Smooth muscle cell of the coronary artery (primary cell): Measurements from ENCODE around the gene GLB1L. TPM values are rescaled to one million over a fixed set of nuclear protein-coding genes. Genes with fewer than 3 reads are reported as not detected.

Experiments
- total RNA-seq: library from RNA; depleted of rRNA; stranded (reverse); fragments of >200 nt; gene quantifications from 2 replicates; pipeline ENCODE4 v1.2.3, GENCODE V29; 2014; ENCODE audit warnings: low replicate concordance

The GLB1L gene
- 8.4 and 13.8 TPM in 2 replicates for total RNA-seq

DNA sequence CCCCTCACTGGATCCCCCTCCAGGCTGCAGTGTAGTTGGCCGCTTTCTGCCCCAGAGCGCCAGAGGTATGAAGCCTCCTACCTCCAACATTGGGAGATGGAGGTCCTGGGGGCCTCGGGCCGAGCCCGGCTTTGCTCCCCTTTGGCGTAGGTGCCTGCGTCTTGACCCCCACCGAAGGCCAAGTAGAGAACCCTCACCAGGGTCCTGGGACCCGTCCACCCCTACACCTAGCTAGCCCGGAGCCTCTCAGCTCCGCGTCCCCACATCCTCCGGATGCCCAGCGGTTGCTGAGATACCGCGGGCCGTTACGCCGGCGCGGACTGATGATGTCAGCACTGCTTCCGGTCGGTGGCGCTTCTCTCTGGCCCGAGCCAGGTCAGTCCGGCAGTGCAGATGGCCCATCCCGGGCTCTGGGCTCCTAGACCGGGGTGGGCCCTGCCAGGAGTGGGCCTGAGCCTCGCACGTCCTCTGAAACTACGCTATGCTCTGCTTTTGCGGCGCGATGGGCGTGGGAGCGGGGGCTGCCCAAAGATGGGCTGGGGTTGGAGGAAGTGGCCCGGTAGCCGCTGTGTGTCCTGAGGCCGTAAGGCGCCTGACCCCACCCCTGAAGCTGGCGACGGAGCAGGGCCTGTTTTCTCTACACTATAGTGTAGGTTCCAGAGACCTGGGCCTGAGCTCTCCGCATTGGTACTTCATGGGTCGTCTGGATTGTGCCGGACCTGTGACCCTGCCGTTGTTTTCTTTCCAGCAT lies at the start of gene GLB1L, which contains the start of gene STK16:
GLB1L (minus strand) TSS at position 297 of the 751 bp plus-strand sequence. CDS start 1,871 bp downstream, outside the sequence.
STK16 (plus strand) TSS at position 332 of the 751 bp plus-strand sequence. CDS start 521 bp downstream, outside the sequence.

DNA sequence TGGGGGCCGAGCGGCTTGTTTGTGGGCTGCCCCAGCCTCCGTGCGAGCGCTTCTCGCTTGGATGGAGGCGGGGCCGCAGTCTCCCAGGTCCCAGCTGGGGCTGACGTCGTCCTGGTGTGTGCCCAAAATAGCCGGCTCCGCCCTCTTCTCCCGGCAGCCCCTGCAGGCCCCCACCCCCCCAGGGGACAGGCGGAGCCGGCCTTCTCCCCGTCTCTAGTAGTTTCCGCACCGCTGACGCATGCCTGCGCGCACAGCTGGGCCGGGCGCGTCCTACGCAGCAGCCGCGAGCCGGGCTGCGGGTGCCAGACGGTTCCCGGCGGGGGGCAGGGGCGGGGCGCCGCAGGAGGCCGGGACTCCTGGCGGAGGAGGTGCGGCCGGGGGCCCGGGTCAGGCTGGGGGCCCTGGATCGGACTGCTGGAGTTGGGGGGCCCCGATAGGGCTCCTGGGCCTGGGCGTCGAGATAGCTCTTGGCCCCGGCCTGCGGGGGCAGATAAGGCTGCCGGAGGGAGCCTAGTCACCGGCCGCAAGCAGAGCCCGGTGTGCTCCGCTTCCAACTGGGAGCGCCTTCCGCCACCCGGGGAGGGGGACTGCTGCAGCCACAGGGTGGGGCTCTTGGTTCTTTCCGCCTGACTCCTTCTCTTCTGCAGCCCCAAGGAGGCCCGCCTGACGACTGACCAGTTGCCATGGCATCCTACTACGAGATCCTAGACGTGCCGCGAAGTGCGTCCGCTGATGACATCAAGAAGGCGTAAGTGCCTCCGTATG lies 34.1 kb upstream of the GLB1L start, which contains the start of gene DNAJB2:
DNAJB2 (plus strand) TSS at position 216 of the 765 bp plus-strand sequence; CDS start at position 684, 468 bp downstream.

DNA sequence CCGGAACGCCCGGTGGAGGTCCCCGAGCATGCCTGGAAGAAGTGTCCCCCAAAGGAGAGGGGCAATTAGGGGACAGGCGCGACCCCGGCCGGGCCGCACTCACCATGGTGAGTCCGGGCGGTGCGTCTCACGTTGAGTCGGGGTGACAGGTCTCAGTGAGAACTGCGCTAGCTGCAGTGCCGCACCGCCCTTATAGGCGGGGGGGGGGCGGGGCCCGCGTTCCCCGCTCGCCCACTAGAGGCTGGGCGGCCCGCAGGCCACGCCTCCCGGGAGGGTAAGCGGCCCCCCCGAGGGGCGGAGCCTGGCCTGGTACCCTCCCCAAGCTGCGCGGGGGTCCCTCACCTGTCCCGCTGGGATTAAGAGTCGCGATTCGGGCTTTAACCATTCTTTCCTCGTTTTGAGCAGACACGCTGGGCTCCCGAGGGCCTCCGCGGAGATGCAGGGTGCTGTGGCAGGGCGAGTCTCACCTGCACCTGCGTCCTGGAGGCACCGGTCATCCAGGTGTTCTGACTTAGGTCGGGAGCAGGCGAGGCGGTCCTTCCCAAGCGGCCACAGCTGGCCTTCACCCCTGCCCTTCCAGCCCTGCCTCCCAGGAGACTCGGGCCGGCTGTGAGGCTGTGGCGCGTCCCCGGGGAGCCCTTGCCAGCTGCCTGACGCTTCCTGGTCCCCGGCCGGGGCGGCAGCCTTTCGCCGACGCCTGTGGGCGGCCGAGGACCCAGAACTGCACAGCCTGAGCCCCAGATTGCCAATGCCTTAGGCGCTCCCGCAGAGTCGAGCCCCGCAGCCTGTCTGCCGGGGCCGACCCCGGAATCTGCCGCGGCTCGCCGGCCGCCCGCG lies 8.7 kb upstream of the GLB1L start, which contains the start of gene TUBA4A:
TUBA4A (minus strand) TSS at position 166 of the 837 bp plus-strand sequence; CDS start at position 106, 60 bp downstream.

DNA sequence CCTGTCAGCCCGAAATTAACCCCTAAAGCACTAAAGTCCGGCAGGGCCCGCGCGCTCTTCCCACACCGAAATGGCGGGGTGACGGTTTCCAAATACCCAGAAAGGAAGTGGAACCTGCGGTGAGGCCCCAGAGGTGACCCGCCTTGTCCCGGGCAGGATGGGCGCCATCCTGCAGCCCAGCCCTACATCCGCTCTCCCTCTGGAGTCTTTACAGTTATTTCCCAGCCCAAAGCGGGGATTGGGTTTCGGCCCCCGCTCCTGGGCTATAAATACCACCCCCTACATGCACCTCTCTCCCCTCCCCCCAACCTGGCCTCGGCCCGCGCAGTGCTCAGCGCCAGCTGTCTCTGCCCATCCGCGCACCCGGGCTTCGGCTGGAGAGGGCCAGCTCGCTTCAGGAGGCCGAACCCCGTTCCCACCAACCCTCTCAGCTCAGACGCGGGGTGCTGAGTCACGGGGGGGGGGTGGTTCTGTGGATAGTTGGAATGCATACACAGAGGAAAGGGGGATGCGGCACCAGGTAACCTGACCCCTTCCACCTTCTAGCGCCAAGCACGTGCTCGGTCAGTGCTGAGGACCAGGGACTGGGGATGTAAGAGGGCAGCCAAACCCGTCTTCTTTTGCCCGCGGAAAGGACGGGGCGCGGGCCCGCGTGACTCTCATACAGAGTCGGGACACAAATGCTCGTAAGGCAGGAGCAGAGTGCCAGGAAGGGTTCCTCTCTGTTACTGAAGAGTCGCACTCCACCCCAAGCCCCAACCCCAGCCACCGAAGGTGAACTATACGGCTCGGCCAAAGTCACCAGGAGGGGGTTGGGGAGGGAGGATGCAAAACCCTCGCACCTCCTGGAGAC lies 7.9 kb upstream of the GLB1L start, which contains the start of gene TUBA4B:
TUBA4B (plus strand) TSS at position 344 of the 853 bp plus-strand sequence; CDS start at position 509, 165 bp downstream.

DNA sequence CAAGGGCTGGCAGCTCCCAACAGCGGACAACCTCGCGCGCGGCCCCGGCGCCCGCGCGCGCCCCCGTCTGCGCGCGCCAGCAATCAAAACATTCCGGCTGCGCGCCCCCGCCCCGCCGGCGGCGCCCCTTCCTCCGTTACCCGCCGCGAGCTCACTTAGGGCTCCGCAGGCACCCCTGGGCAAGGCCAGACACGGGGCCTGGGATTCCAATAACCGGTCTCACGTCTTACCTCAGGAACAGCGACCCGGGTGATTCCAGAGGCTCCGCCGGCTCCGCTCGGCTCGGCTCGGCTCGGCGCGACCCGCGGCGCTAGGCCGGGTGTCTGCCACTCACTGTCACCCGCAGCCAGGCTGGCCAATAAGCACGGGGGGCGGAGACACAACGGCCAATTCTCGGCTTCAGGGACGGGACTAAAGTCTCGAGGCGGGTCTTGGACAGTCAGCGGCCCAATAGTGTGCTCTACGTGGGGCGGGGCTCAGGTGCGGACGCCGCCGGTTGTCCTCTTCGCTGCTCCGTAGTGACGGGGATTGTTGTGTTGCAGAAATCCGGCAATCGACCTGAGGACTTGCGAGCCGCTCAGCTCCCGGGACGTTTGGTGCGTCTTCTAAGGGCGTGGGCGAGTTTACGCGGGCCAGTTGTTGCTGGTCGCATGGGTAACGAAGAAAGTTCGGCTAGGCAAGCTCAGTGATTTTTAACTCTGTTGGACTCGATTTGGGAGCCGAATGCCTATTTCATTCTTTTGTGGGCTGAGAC lies 15.8 kb downstream of the GLB1L start, which contains the start of the genes ANKZF1 and ATG9A:
ANKZF1 (plus strand) TSS at position 502 of the 754 bp plus-strand sequence. CDS start 452 bp downstream, outside the sequence.
ATG9A (minus strand) TSS at position 332 of the 754 bp plus-strand sequence. CDS start 1,612 bp downstream, outside the sequence.

DNA sequence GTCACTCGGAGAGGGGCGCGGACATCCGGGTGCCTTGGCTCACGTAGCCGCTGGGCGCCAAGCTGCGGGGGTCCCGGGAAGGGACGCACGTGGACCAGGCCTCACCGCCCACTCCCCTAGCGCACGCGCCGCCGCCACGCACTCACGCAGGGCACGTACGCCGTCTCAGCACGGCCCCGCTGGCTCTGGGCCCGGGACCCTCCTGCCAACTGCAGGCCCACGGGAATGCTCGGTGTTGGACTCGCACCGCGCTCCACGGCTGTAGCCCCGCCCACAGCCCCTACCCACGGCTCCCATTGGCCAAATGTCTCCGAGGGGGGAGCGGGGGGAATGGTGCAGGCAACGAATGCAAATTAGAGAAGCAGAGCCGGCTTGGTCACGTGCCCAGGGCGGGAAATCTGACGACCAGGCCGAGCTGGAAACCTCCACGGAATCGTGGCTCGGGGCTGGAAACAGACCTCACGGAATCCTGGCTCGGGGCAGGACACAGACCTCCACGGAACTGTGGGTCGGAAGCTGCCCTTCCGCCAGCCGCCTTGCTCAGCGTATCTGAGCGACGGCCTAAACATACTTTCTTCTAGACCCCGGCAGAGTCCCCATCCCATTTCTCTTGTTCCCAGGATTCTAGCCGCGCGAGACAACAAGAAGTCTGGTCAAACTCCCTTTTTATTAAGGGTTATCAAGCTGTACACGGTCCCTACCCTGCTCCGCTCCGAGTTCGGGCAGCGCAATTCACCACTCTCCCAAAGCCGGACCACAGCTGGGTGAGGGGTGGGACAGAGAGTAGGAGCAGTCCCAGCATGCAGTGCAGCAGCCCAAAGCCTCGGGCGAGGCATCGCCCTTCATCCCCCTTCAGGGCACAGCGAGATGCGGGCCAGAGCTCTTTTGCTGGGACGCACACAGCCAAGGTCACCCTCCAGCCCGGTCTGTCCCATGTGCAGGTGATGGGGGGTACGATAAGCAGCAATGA lies 26.2 kb downstream of the GLB1L start, which contains the start of gene ABCB6:
ABCB6 (minus strand) TSS at position 227 of the 970 bp plus-strand sequence. CDS start 285 bp downstream, outside the sequence.

DNA sequence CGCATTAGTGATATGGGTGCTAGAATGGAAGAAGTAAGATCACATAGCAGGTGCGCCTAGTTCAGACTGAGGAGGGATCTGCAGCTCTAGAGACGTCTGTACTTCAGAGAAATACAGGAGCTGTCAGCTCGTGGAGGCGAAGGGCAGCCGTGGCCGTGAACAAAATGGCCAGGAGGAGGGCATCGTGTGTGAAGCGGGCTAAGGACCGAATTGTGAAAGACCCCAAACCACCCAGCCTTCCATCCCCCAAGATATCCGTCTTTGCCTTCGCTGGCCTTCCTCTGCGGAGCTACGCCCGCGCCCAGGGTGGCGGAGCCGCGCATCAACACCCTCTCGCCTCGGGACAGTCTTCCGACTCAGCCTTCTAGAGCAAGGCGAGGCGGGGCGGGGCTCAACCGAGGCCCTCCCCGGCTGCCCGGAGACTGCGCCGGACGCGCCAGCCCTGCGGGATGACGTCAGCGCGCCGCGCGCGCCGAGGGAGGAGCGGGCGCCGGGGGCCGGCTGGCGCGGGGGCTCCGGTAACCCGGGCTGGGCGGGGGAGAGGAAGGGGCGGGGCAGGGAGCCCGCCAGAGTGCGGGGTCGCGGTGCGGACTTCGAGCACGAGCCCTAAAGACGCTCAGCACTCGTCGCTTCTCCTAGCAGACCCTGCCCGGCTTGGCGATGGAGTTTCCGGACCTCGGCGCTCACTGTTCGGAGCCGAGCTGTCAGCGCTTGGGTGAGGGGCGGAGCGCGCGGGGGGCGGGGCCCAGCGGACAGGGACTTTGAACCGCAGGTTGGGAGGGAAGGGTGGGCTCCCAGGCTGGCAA lies 38.7 kb downstream of the GLB1L start, which contains the start of gene ZFAND2B:
ZFAND2B (plus strand) TSS at position 455 of the 806 bp plus-strand sequence; CDS start at position 661, 206 bp downstream.

Other genes starting within 250 kb of the GLB1L start
- not detected in 2 replicates for gene CFAP65, start 203.9 kb downstream of the GLB1L start, total RNA-seq
- under 0.01 TPM in 1 of 2 replicates, not detected in the other for gene IHH, start 184.5 kb downstream of the GLB1L start, total RNA-seq
- 10.3 and 20.4 TPM in 2 replicates for gene NHEJ1, start 84.6 kb downstream of the GLB1L start, total RNA-seq
- gene SLC23A3, start 75.4 kb downstream of the GLB1L start, total RNA-seq: 0.60 and 2.5 TPM in 2 replicates
- 19.5 and 32.3 TPM in 2 replicates for gene CNPPD1, start 68.5 kb downstream of the GLB1L start, total RNA-seq
- 41.6 and 71.7 TPM in 2 replicates for gene RETREG2, start 67.2 kb downstream of the GLB1L start, total RNA-seq
- 23.9 and 30.9 TPM in 2 replicates for gene ZFAND2B, start 38.7 kb downstream of the GLB1L start, total RNA-seq
- gene ABCB6, start 26.5 kb downstream of the GLB1L start, total RNA-seq: 25.9 and 98.6 TPM in 2 replicates
- gene ATG9A, start 15.8 kb downstream of the GLB1L start, total RNA-seq: 35.6 and 39.5 TPM in 2 replicates
- gene ANKZF1, start 15.6 kb downstream of the GLB1L start, total RNA-seq: 15.4 and 22.7 TPM in 2 replicates
- 27.1 and 49.1 TPM in 2 replicates for gene STK16, start within 50 bp of the GLB1L start, total RNA-seq
- gene TUBA4B, start 7.8 kb upstream of the GLB1L start, total RNA-seq: not detected in 2 replicates
- 9.1 and 9.8 TPM in 2 replicates for gene TUBA4A, start 8.5 kb upstream of the GLB1L start, total RNA-seq
- 39.9 and 125 TPM in 2 replicates for gene DNAJB2, start 33.9 kb upstream of the GLB1L start, total RNA-seq
- gene PTPRN, start 64.0 kb upstream of the GLB1L start, total RNA-seq: under 0.01 and 9.0 TPM in 2 replicates
- gene RESP18, start 87.3 kb upstream of the GLB1L start, total RNA-seq: not detected in 2 replicates
- 54.2 and 75.5 TPM in 2 replicates for gene DNPEP, start 142.5 kb upstream of the GLB1L start, total RNA-seq
- gene DES, start 172.9 kb upstream of the GLB1L start, total RNA-seq: 0.15 and 11.8 TPM in 2 replicates
- gene SPEG, start 189.4 kb upstream of the GLB1L start, total RNA-seq: 9.1 and 9.4 TPM in 2 replicates